Subcutaneous adipose tissue (tissue), 4 donors: ENCODE results near the gene PDILT. TPM values are rescaled to one million over a fixed set of nuclear protein-coding genes. Genes with fewer than 3 reads are reported as not detected.

ENCODE experiments used
- CTCF ChIP-seq: fragments of 450-650 bp; IDR thresholded peaks from one replicate; pipeline ENCODE4 v1.5.1; 2016; ENCODE audit warnings: low read depth, mild to moderate bottlenecking, control low read depth, antibody characterized with exemption, moderate library complexity
- total RNA-seq, 4 donors: library from RNA; depleted of rRNA; stranded (reverse); fragments of >200 nt; gene quantifications; one replicate each; pipeline ENCODE4 v1.1.0, GENCODE V29; 2016

Gene PDILT
- total RNA-seq, 4 donors from 2014 or later = not detected

- no peak for TF ChIP-seq CTCF
These were observed 35.0 kb downstream of the PDILT start for GRCh38 chr16:20369452-20370054.

GRCh38 chr16:20364051-20364450 is 40.5 kb downstream of the PDILT start:
- TF ChIP-seq CTCF = no peak

GRCh38 chr16:20363191-20363590 is 41.3 kb downstream of the PDILT start:
- TF ChIP-seq CTCF = no peak

GRCh38 chr16:20359997-20360396 is 44.5 kb downstream of the PDILT start:
- TF ChIP-seq CTCF = no peak

GRCh38 chr16:20355114-20355782 is 49.3 kb downstream of the PDILT start:
- no peak for TF ChIP-seq CTCF

GRCh38 chr16:20353379-20353778 is 51.2 kb downstream of the PDILT start:
- TF ChIP-seq CTCF = no peak

- TF ChIP-seq CTCF = no peak
These were observed 51.9 kb downstream of the PDILT start, which contains the start of gene UMOD for GRCh38 chr16:20352615-20353014. Gene UMOD, minus strand, starts transcription at chr16:20352715. Its CDS starts 1,978 bp downstream, at chr16:20350737.
